RWPE2 (cell line): ENCODE data around the gene MGAT3.

ENCODE experiments used
- ATAC-seq: fragments of 200-7000 bp; cut with Tn5 transposase; 3 replicates; pipeline ENCODE4 v1.9.1; 2021; ENCODE audit warnings: low read depth
- DNase-seq: peaks from one replicate; pipeline ENCODE4 v3.0.0-alpha.2; 2020; ENCODE audit warnings: low spot score
- H3K27ac ChIP-seq: fragments of 450-650 bp; 2 replicates; pipeline ENCODE4 v1.5.1; 2017; ENCODE audit warnings: mild to moderate bottlenecking; ENCODE audit not compliant: poor library complexity, severe bottlenecking
- H3K27me3 ChIP-seq: fragments of 250-450 bp; sonication (Bioruptor Pico); 2 replicates; pipeline ENCODE4 v1.5.1; 2021; ENCODE audit warnings: mild to moderate bottlenecking, moderate library complexity; ENCODE audit not compliant: insufficient read depth, poor library complexity, severe bottlenecking
- H3K36me3 ChIP-seq: fragments of 250-450 bp; sonication (Bioruptor Pico); 2 replicates; pipeline ENCODE4 v1.5.1; 2020; ENCODE audit warnings: low read depth, mild to moderate bottlenecking, moderate library complexity
- H3K4me1 ChIP-seq: fragments of 250-450 bp; sonication (Bioruptor Pico); 2 replicates; pipeline ENCODE4 v1.5.1; 2021; ENCODE audit warnings: mild to moderate bottlenecking, moderate library complexity; ENCODE audit not compliant: insufficient read depth, poor library complexity, severe bottlenecking
- H3K4me3 ChIP-seq: fragments of 250-450 bp; sonication (Bioruptor Pico); 2 replicates; pipeline ENCODE4 v1.5.1; 2021; ENCODE audit warnings: mild to moderate bottlenecking, moderate library complexity; ENCODE audit not compliant: severe bottlenecking
- H3K9me3 ChIP-seq: fragments of 250-450 bp; sonication (Bioruptor Pico); 2 replicates; pipeline ENCODE4 v1.5.1; 2021; ENCODE audit warnings: mild to moderate bottlenecking, moderate library complexity; ENCODE audit not compliant: severe bottlenecking
- TF ChIP-seq, protein P1 (sequence below): fragments of 450-650 bp; IDR thresholded peaks from one replicate; pipeline ENCODE4 v1.5.1; 2017; ENCODE audit warnings: mild to moderate bottlenecking, moderate library complexity; ENCODE audit not compliant: poor library complexity, severe bottlenecking

MGAT3 gene

GRCh38 chr22:39468487-39469325 is 11.9 kb downstream of the MGAT3 start:
- Histone ChIP-seq H3K4me1 (no peaks in the 10 kb centered on the region), H3K4me3 (no peak overlapping the region), H3K27me3 (no peaks in the 10 kb centered on the region), H3K9me3 (no peaks in the 10 kb centered on the region), H3K36me3 (no peaks in the 10 kb centered on the region), H3K27ac (no peak overlapping the region)
- no peak for ATAC-seq
- TF ChIP-seq, protein P1, sequence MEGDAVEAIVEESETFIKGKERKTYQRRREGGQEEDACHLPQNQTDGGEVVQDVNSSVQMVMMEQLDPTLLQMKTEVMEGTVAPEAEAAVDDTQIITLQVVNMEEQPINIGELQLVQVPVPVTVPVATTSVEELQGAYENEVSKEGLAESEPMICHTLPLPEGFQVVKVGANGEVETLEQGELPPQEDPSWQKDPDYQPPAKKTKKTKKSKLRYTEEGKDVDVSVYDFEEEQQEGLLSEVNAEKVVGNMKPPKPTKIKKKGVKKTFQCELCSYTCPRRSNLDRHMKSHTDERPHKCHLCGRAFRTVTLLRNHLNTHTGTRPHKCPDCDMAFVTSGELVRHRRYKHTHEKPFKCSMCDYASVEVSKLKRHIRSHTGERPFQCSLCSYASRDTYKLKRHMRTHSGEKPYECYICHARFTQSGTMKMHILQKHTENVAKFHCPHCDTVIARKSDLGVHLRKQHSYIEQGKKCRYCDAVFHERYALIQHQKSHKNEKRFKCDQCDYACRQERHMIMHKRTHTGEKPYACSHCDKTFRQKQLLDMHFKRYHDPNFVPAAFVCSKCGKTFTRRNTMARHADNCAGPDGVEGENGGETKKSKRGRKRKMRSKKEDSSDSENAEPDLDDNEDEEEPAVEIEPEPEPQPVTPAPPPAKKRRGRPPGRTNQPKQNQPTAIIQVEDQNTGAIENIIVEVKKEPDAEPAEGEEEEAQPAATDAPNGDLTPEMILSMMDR, result no peak
- no peak for DNase-seq

- no peaks in the 10 kb centered on the region for H3K27me3 ChIP-seq
- no peaks in the 10 kb centered on the region for H3K4me1 ChIP-seq
- no peaks in the 10 kb centered on the region for H3K9me3 ChIP-seq
- ATAC-seq, result no peak
- TF ChIP-seq, protein P1, result no peak
- no peaks in the 10 kb centered on the region for H3K36me3 ChIP-seq
- no peak for DNase-seq
- H3K4me3 ChIP-seq, result no peak overlapping the region
- no peak overlapping the region for H3K27ac ChIP-seq
These were observed 12.5 kb downstream of the MGAT3 start for GRCh38 chr22:39469326-39469680.

- Histone ChIP-seq H3K27me3 (no peaks in the 10 kb centered on the region), H3K9me3 (no peaks in the 10 kb centered on the region), H3K36me3 (no peaks in the 10 kb centered on the region), H3K4me1 (no peaks in the 10 kb centered on the region), H3K27ac (no peak overlapping the region), H3K4me3 (no peak overlapping the region)
- DNase-seq, result no peak
- ATAC-seq, result no peak
- TF ChIP-seq, protein P1, result no peak
These were observed 13.1 kb downstream of the MGAT3 start for GRCh38 chr22:39469681-39470450.

- Histone ChIP-seq H3K27ac (no peak overlapping the region), H3K27me3 (no peaks in the 10 kb centered on the region), H3K9me3 (no peaks in the 10 kb centered on the region), H3K4me1 (no peaks in the 10 kb centered on the region), H3K36me3 (no peaks in the 10 kb centered on the region), H3K4me3 (no peak overlapping the region)
- DNase-seq (no peak), ATAC-seq (no peak)
- TF ChIP-seq, protein P1, result no peak
These were observed 13.9 kb downstream of the MGAT3 start for GRCh38 chr22:39470451-39471291.
